Epithelial cell of esophagus (primary cell): ENCODE measurements around the gene TBC1D21.

Source experiments
- DNase-seq: peaks from one replicate; pipeline ENCODE4 v3.0.0; 2010; ENCODE audit warnings: low read depth
- H3K4me3 ChIP-seq: 2 replicates; pipeline ENCODE4 v1.5.1; 2011; ENCODE audit warnings: mild to moderate bottlenecking, low read length, control low read depth
- TF ChIP-seq, protein P1 (sequence below): IDR thresholded peaks from 2 replicates; pipeline ENCODE4 v1.5.1; 2011; ENCODE audit warnings: low read depth, mild to moderate bottlenecking, low read length, control low read depth, inconsistent platforms; ENCODE audit not compliant: insufficient read depth; ENCODE audit errors: missing control alignments

TBC1D21 gene

GRCh38 chr15:73887481-73887880 is 14.1 kb downstream of the TBC1D21 start:
- no peak overlapping the region for H3K4me3 ChIP-seq
- DNase-seq: no peak
- TF ChIP-seq, protein P1, sequence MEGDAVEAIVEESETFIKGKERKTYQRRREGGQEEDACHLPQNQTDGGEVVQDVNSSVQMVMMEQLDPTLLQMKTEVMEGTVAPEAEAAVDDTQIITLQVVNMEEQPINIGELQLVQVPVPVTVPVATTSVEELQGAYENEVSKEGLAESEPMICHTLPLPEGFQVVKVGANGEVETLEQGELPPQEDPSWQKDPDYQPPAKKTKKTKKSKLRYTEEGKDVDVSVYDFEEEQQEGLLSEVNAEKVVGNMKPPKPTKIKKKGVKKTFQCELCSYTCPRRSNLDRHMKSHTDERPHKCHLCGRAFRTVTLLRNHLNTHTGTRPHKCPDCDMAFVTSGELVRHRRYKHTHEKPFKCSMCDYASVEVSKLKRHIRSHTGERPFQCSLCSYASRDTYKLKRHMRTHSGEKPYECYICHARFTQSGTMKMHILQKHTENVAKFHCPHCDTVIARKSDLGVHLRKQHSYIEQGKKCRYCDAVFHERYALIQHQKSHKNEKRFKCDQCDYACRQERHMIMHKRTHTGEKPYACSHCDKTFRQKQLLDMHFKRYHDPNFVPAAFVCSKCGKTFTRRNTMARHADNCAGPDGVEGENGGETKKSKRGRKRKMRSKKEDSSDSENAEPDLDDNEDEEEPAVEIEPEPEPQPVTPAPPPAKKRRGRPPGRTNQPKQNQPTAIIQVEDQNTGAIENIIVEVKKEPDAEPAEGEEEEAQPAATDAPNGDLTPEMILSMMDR: no peak

- TF ChIP-seq, protein P1: no peak
- no peak for DNase-seq
- H3K4me3 ChIP-seq: no peak overlapping the region
Measured at GRCh38 chr15:73888224-73889041, 15.1 kb downstream of the TBC1D21 start.

- TF ChIP-seq, protein P1: no peak
- H3K4me3 ChIP-seq: no peak overlapping the region
- DNase-seq: no peak
Measured at GRCh38 chr15:73889053-73889761, 15.8 kb downstream of the TBC1D21 start.

GRCh38 chr15:73889762-73890124 is 16.4 kb downstream of the TBC1D21 start:
- H3K4me3 ChIP-seq: no peak overlapping the region
- TF ChIP-seq, protein P1: no peak
- no peak for DNase-seq

DNA sequence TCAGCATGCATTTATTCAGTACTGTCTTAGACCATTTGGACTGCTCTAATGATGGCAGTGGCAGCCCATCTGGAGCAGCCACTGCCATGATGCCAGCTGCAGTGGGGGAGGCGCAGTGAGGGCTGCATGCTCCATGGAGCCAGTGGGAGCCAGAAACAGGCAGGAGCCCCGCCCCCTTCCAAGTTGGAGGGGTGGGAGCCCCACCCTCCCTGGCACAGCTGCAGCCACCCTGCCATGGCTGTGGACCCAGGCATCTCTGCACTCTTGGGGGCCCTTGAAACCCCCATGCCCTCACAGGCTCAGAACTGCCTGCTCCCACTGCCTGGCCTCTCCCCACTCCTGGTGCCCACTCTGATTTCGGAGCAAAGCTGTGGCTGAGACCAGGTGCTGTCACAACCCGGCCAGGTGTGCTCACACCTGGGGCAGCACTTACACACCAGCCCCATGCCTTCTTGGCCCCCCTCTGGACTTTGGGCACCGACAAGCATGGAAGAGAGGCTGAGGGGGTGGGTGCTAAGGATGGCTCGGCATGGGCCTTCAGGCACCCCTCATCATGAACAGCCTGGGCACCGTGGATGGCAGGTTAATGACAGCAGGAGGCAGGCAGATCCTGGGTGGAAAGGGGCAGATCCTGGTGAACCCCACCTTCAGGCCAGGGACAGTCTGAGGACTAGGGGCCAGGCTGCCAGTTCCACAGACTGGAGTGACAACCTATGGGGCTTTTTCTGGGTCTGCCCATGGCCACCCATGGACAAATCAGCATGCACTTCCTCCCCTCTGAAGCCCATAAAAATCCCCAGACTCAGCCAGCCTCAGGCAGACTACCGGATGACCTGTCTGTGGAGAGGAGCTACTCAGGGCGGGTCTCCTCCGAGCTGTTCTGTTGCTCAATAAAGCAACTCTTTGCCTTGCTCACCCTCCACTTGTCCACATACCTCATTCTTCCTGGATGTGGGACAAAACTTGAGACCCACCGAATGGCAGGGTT is 18.3 kb downstream of the TBC1D21 start:
- TF ChIP-seq, protein P1: no peak
- DNase-seq: peak; percentile 26

GRCh38 chr15:73892446-73893226 is 19.3 kb downstream of the TBC1D21 start:
- no peak for DNase-seq
- TF ChIP-seq, protein P1: no peak
- no peak overlapping the region for H3K4me3 ChIP-seq

More for the DNA sequence above, 18.3 kb downstream of the TBC1D21 start:
- no peak overlapping the region for H3K4me3 ChIP-seq
